SK-N-SH treated with all-trans-retinoic acid at 6 μM for 48 hours (cell line): ENCODE measurements around the gene RELCH.

Experiments
- ATAC-seq: fragments of 200-7000 bp; cut with Tn5 transposase; 3 replicates; pipeline ENCODE4 v1.9.1; 2020; ENCODE audit warnings: mild to moderate bottlenecking, moderate library complexity
- ARNTL ChIP-seq: fragments of 450-650 bp; formaldehyde crosslinking; IDR thresholded peaks from 2 replicates; pipeline ENCODE4 v1.5.0; 2020; ENCODE audit warnings: low read depth, mild to moderate bottlenecking, moderate library complexity, borderline replicate concordance
- BACH2 ChIP-seq: fragments of 250-450 bp; sonication (Bioruptor Pico); IDR thresholded peaks from 2 replicates; pipeline ENCODE4 v1.9.0; 2021; ENCODE audit warnings: mild to moderate bottlenecking, borderline replicate concordance
- CSDC2 ChIP-seq: fragments of 250-450 bp; sonication (Bioruptor Pico); IDR thresholded peaks from 2 replicates; pipeline ENCODE4 v1.5.0; 2020; ENCODE audit warnings: mild to moderate bottlenecking, moderate library complexity
- ESRRG ChIP-seq: fragments of 250-450 bp; sonication (Bioruptor Pico); IDR thresholded peaks from 2 replicates; pipeline ENCODE4 v1.6.1; 2021; ENCODE audit warnings: mild to moderate bottlenecking
- GLIS3 ChIP-seq: fragments of 250-450 bp; sonication (Bioruptor Pico); IDR thresholded peaks from 2 replicates; pipeline ENCODE4 v1.5.0; 2020; ENCODE audit warnings: mild to moderate bottlenecking, moderate library complexity
- ISL1 ChIP-seq: fragments of 250-450 bp; sonication (Bioruptor Pico); IDR thresholded peaks from 2 replicates; pipeline ENCODE4 v2.1.2; 2022; ENCODE audit warnings: mild to moderate bottlenecking, moderate library complexity
- PPARA ChIP-seq: fragments of 250-450 bp; sonication (Bioruptor Pico); IDR thresholded peaks from 2 replicates; pipeline ENCODE4 v1.5.0; 2020; ENCODE audit warnings: mild to moderate bottlenecking, borderline replicate concordance
- RARB ChIP-seq: fragments of 250-450 bp; sonication (Bioruptor Pico); IDR thresholded peaks from 2 replicates; pipeline ENCODE4 v1.8.0; 2021; ENCODE audit warnings: mild to moderate bottlenecking, moderate library complexity
- SNAI2 ChIP-seq: fragments of 250-450 bp; sonication (Bioruptor Pico); IDR thresholded peaks from 2 replicates; pipeline ENCODE4 v1.5.0; 2020; ENCODE audit warnings: mild to moderate bottlenecking, moderate library complexity
- TCF4 ChIP-seq: fragments of 250-450 bp; sonication (Bioruptor Pico); IDR thresholded peaks from 2 replicates; pipeline ENCODE4 v1.8.0; 2021; ENCODE audit warnings: mild to moderate bottlenecking, moderate library complexity, borderline replicate concordance
- TOX ChIP-seq: fragments of 250-450 bp; sonication (Bioruptor Pico); IDR thresholded peaks from 2 replicates; pipeline ENCODE4 v1.8.0; 2021; ENCODE audit warnings: mild to moderate bottlenecking, moderate library complexity, borderline replicate concordance
- ZC3H10 ChIP-seq: fragments of 250-450 bp; sonication (Bioruptor Pico); IDR thresholded peaks from 2 replicates; pipeline ENCODE4 v1.5.1; 2021; ENCODE audit warnings: mild to moderate bottlenecking, moderate library complexity
- ZFP3 ChIP-seq: fragments of 250-450 bp; sonication (Bioruptor Pico); IDR thresholded peaks from 2 replicates; pipeline ENCODE4 v1.5.0; 2020; ENCODE audit warnings: mild to moderate bottlenecking, moderate library complexity
- ZFP30 ChIP-seq: fragments of 450-650 bp; formaldehyde crosslinking; IDR thresholded peaks from 2 replicates; pipeline ENCODE4 v1.5.0; 2022; ENCODE audit warnings: mild to moderate bottlenecking, moderate library complexity
- ZNF565 ChIP-seq: fragments of 450-650 bp; formaldehyde crosslinking; conservative IDR thresholded peaks from 2 replicates; pipeline ENCODE4 v1.5.0; 2020; ENCODE audit warnings: low read depth, mild to moderate bottlenecking, moderate library complexity
- ZNF70 ChIP-seq: fragments of 450-650 bp; formaldehyde crosslinking; IDR thresholded peaks from 2 replicates; pipeline ENCODE4 v1.5.0; 2020; ENCODE audit warnings: mild to moderate bottlenecking, moderate library complexity
- ZNF8 ChIP-seq: fragments of 450-650 bp; formaldehyde crosslinking; IDR thresholded peaks from 2 replicates; pipeline ENCODE4 v1.5.0; 2020; ENCODE audit warnings: mild to moderate bottlenecking, moderate library complexity
- TF ChIP-seq, protein P1 (sequence below): fragments of 250-450 bp; sonication (Bioruptor Pico); IDR thresholded peaks from 2 replicates; pipeline ENCODE4 v1.5.1; 2020; ENCODE audit warnings: low read depth, mild to moderate bottlenecking, moderate library complexity
- TF ChIP-seq, protein P2 (sequence below): fragments of 250-450 bp; sonication (Bioruptor Pico); IDR thresholded peaks from 2 replicates; pipeline ENCODE4 v1.5.1; 2021; ENCODE audit warnings: mild to moderate bottlenecking, moderate library complexity
- TF ChIP-seq, protein P3 (sequence below): fragments of 250-450 bp; sonication (Bioruptor Pico); IDR thresholded peaks from 2 replicates; pipeline ENCODE4 v1.8.0; 2020; ENCODE audit warnings: mild to moderate bottlenecking, moderate library complexity, borderline replicate concordance
- TF ChIP-seq, protein P4 (sequence below): fragments of 250-450 bp; sonication (Bioruptor Pico); IDR thresholded peaks from 2 replicates; pipeline ENCODE4 v1.5.0; 2020; ENCODE audit warnings: mild to moderate bottlenecking, moderate library complexity
- TF ChIP-seq, protein P5 (sequence below): fragments of 250-450 bp; sonication (Bioruptor Pico); IDR thresholded peaks from 2 replicates; pipeline ENCODE4 v1.8.0; 2021; ENCODE audit warnings: low read depth, mild to moderate bottlenecking, moderate library complexity, borderline replicate concordance

Gene RELCH

DNA sequence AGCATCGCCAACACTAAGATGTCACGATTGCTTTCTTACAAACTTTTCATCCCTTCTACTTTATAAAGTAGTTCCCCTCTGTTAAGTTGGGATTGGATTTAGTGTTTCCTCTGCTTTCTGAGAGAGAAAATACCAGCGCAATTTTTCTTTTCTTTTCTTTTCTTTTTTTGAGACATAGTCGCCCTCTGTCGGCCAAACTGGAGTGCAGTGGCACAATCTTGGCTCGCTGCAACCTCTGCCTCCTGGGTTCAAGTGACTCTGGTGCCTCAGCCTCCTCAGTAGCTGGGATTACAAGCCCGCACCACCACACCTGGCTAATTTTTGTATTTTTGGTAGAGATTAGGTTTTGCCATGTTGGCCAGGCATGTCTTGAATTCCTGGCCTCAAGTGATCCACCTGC lies 9.0 kb downstream of the RELCH start (continued):
- TF ChIP-seq, protein P1, sequence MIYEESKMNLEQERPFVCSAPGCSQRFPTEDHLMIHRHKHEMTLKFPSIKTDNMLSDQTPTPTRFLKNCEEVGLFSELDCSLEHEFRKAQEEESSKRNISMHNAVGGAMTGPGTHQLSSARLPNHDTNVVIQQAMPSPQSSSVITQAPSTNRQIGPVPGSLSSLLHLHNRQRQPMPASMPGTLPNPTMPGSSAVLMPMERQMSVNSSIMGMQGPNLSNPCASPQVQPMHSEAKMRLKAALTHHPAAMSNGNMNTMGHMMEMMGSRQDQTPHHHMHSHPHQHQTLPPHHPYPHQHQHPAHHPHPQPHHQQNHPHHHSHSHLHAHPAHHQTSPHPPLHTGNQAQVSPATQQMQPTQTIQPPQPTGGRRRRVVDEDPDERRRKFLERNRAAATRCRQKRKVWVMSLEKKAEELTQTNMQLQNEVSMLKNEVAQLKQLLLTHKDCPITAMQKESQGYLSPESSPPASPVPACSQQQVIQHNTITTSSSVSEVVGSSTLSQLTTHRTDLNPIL (CRISPR knock-in tag) = no peak

DNA sequence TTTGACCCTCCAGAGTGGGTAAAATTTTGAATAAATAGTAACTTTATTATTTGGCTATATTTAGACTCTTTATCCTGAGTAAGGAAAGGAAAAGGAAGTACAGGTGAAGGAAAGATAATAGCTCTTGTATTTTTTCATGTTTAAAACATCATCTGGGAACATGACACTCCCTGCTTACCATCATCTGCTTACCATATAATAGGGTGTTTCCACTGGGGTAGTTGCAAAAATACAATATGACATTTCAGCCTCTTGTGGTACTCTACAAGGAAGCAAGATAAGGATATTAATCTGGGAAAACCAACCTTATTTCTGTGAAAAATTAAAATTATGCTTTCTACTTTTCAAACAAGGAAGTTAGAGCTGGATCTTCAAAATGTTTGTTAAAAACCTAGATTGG lies 9.9 kb downstream of the RELCH start:
- TF ChIP-seq ZNF8 (CRISPR knock-in tag) (no peak), RARB (no peak), SNAI2 (no peak), ZC3H10 (no peak), BACH2 (CRISPR knock-in tag) (no peak), ZFP30 (CRISPR knock-in tag) (no peak), ARNTL (CRISPR knock-in tag) (no peak), ZNF565 (no peak), ESRRG (CRISPR knock-in tag) (no peak), PPARA (CRISPR knock-in tag) (no peak), ZNF70 (CRISPR knock-in tag) (no peak)
- TF ChIP-seq, protein P2, sequence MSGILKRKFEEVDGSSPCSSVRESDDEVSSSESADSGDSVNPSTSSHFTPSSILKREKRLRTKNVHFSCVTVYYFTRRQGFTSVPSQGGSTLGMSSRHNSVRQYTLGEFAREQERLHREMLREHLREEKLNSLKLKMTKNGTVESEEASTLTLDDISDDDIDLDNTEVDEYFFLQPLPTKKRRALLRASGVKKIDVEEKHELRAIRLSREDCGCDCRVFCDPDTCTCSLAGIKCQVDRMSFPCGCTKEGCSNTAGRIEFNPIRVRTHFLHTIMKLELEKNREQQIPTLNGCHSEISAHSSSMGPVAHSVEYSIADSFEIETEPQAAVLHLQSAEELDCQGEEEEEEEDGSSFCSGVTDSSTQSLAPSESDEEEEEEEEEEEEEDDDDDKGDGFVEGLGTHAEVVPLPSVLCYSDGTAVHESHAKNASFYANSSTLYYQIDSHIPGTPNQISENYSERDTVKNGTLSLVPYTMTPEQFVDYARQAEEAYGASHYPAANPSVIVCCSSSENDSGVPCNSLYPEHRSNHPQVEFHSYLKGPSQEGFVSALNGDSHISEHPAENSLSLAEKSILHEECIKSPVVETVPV (CRISPR knock-in tag) = no peak
- TF ChIP-seq, protein P3, sequence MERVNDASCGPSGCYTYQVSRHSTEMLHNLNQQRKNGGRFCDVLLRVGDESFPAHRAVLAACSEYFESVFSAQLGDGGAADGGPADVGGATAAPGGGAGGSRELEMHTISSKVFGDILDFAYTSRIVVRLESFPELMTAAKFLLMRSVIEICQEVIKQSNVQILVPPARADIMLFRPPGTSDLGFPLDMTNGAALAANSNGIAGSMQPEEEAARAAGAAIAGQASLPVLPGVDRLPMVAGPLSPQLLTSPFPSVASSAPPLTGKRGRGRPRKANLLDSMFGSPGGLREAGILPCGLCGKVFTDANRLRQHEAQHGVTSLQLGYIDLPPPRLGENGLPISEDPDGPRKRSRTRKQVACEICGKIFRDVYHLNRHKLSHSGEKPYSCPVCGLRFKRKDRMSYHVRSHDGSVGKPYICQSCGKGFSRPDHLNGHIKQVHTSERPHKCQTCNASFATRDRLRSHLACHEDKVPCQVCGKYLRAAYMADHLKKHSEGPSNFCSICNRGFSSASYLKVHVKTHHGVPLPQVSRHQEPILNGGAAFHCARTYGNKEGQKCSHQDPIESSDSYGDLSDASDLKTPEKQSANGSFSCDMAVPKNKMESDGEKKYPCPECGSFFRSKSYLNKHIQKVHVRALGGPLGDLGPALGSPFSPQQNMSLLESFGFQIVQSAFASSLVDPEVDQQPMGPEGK (CRISPR knock-in tag) = no peak
- TF ChIP-seq, protein P4, sequence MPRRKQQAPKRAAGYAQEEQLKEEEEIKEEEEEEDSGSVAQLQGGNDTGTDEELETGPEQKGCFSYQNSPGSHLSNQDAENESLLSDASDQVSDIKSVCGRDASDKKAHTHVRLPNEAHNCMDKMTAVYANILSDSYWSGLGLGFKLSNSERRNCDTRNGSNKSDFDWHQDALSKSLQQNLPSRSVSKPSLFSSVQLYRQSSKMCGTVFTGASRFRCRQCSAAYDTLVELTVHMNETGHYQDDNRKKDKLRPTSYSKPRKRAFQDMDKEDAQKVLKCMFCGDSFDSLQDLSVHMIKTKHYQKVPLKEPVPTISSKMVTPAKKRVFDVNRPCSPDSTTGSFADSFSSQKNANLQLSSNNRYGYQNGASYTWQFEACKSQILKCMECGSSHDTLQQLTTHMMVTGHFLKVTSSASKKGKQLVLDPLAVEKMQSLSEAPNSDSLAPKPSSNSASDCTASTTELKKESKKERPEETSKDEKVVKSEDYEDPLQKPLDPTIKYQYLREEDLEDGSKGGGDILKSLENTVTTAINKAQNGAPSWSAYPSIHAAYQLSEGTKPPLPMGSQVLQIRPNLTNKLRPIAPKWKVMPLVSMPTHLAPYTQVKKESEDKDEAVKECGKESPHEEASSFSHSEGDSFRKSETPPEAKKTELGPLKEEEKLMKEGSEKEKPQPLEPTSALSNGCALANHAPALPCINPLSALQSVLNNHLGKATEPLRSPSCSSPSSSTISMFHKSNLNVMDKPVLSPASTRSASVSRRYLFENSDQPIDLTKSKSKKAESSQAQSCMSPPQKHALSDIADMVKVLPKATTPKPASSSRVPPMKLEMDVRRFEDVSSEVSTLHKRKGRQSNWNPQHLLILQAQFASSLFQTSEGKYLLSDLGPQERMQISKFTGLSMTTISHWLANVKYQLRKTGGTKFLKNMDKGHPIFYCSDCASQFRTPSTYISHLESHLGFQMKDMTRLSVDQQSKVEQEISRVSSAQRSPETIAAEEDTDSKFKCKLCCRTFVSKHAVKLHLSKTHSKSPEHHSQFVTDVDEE (CRISPR knock-in tag) = no peak
- ATAC-seq = no peak

DNA sequence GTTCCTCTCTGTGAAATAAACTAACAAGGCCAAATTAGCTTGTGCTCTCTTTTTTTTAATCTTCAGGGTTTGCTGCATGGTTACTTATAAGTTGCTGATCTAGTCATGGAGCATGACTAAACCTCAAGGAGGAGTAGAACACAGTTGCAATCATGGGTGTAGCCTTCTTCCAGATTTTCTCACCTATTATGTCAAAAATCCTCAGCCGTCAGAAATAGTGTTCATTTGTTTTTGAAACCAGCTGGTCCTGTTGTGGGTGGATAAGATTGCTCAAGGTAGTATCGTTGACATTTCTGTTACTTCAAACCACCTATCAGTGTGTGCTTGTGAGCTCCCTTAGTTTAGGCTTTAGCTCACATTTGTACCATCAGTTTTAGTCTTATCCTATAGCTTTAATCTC lies 11.2 kb downstream of the RELCH start:
- TF ChIP-seq ISL1 = no peak
- no peak for TF ChIP-seq BACH2 (CRISPR knock-in tag)
- no peak for TF ChIP-seq ZNF70 (CRISPR knock-in tag)
- no peak for TF ChIP-seq SNAI2
- TF ChIP-seq, protein P5, sequence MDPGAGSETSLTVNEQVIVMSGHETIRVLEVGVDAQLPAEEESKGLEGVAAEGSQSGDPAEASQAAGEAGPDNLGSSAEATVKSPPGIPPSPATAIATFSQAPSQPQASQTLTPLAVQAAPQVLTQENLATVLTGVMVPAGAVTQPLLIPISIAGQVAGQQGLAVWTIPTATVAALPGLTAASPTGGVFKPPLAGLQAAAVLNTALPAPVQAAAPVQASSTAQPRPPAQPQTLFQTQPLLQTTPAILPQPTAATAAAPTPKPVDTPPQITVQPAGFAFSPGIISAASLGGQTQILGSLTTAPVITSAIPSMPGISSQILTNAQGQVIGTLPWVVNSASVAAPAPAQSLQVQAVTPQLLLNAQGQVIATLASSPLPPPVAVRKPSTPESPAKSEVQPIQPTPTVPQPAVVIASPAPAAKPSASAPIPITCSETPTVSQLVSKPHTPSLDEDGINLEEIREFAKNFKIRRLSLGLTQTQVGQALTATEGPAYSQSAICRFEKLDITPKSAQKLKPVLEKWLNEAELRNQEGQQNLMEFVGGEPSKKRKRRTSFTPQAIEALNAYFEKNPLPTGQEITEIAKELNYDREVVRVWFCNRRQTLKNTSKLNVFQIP = no peak
- TF ChIP-seq ZFP3 (CRISPR knock-in tag) = no peak
- TF ChIP-seq, protein P4 (CRISPR knock-in tag) = no peak
- TF ChIP-seq ZNF8 (CRISPR knock-in tag) = no peak
- TF ChIP-seq TCF4 (CRISPR knock-in tag) = no peak
- TF ChIP-seq GLIS3 (CRISPR knock-in tag) = no peak
- no peak for TF ChIP-seq ZFP30 (CRISPR knock-in tag)
- TF ChIP-seq ZC3H10 = no peak
- no peak for TF ChIP-seq PPARA (CRISPR knock-in tag)
- no peak for TF ChIP-seq TOX (CRISPR knock-in tag)
- no peak for TF ChIP-seq ARNTL (CRISPR knock-in tag)
- TF ChIP-seq, protein P3 (CRISPR knock-in tag) = no peak
- no peak for TF ChIP-seq ESRRG (CRISPR knock-in tag)
- TF ChIP-seq ZNF565 = no peak
- TF ChIP-seq CSDC2 (CRISPR knock-in tag) = no peak
- TF ChIP-seq, protein P1 (CRISPR knock-in tag) = no peak
- no peak for ATAC-seq
